Activated naive CD4-positive, alpha-beta T cell treated with Interleukin-2 at 50 U/mL for 16 hours (primary cell): ENCODE data around the gene PIK3CA.
A peak's percentile ranks its signal among the peaks of the same experiment; 100 is the strongest.
"Not testable (repeated sequence)": the region's sequence is repeated elsewhere in the genome, so short reads cannot be mapped to it uniquely, and the experiment has no call there.

Experiments
- DNase-seq: peaks from one replicate; pipeline ENCODE4 v3.0.0-alpha.2; 2020

PIK3CA gene

DNA sequence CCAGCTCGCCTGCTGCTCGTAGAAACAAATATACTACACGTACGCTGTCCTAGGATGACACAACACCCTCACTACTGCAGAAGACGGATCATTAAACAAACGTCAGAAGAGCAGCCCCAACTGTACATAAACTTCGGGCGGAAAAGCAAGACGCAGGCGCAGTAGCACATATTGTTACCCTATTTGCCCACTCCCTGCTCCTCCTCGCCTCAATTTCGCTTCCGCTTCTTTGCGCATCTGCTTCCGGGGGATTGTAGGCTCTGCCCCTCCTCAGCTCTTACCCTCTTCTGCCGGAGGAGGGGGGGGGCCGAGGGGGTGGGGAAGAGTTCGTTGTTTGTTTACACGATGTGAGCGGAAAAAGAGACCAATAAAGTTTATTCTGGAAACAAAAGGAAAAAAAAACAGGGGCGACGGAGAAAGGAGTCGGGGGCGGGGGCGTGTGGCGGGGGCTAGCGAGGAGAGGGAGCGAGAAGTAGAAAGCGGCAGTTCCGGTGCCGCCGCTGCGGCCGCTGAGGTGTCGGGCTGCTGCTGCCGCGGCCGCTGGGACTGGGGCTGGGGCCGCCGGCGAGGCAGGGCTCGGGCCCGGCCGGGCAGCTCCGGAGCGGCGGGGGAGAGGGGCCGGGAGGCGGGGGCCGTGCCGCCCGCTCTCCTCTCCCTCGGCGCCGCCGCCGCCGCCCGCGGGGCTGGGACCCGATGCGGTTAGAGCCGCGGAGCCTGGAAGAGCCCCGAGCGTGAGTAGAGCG is at the start of gene PIK3CA:
Gene PIK3CA, plus strand, starts transcription at position 485 of the 743 bp plus-strand sequence. CDS start 50,469 bp downstream, outside the sequence.
- peak; percentile 94 for DNase-seq

- DNase-seq: no peak
These were observed 49.6 kb upstream of the PIK3CA start for GRCh38 chr3:179098388-179099077.

GRCh38 chr3:179100652-179101051 is 47.5 kb upstream of the PIK3CA start:
- DNase-seq: no peak

DNA sequence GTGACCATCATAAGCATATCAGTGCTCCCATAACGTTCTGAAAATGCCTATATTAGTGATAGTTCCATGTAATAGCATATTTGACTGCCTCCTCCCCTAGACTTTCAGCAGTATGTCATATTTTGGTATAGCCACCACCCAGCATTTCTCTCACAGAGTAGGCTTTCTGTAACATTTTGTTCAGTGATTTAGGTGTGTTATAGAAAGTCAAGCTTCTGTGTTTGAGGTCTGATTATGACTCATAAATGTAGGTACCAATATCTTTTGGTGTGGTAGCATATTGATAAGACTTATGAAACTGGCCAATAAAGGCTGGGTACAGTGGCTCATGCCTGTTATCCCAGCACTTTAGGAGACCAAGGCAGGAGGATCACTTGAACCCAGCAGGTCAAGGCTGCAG is 42.3 kb upstream of the PIK3CA start:
- no peak for DNase-seq

GRCh38 chr3:179107617-179108016 is 40.5 kb upstream of the PIK3CA start:
- DNase-seq: no peak

DNA sequence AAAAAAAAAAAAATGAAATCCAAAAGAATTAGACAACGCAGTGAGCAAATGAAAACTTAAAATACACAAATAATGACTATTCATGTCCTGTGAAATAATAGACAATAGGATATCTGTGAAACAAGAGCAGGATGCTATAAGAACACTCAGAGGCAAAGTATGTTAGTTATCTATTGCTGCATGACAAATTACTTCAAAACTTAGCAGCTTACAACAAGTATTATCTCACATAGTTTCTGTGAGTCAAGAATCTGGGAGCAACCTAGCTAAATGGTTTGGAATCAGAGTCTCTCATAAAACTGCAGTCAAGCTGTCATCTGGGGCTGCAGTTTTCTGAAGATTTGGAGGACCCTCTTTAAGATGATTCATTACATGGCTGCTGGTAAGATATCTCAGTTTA is 40.1 kb upstream of the PIK3CA start:
- no peak for DNase-seq

GRCh38 chr3:179113903-179114302 is 34.3 kb upstream of the PIK3CA start:
- no peak for DNase-seq

GRCh38 chr3:179115444-179115843 is 32.7 kb upstream of the PIK3CA start:
- DNase-seq: not testable (repeated sequence)

DNA sequence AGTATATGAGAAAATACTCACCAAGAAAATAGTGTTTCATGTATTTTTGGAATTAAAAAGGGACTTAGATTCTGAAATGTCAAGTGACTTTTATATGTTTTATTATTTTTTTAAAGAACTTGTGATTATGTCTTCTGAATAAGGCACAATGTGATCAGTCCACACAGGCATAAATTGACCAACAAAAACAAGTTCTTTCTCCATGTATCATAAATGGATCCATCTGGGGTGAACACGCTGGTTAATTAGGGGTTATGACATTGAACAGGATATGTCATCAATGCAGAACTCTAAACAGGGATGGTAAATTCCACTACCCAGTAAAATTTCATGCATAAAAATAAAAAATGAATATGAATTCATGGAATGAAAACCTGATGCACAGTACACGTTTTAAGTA is 31.3 kb upstream of the PIK3CA start:
- DNase-seq: no peak

GRCh38 chr3:179132191-179132890 is 15.8 kb upstream of the PIK3CA start:
- DNase-seq: not testable (repeated sequence)

DNA sequence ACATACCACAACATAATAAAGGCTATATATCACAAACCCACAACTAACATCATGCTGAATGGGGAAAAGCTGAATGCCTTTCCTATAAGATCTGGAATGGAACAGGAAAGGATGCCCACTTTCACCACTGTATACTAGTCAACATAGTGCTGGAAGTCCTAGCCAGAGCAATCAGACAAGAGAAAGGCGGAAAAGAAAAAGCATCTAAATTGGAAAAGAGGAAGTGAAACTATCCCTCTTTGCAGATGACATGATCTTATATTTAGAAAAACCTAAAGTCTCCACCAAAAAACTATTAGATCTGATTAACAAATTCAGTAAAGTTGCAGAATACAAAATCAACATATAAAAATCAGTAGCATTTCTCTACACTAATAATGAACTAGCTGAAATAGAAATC is 14.6 kb upstream of the PIK3CA start:
- no peak for DNase-seq

- no peak for DNase-seq
These were observed 12.0 kb upstream of the PIK3CA start for GRCh38 chr3:179136195-179136594.

DNA sequence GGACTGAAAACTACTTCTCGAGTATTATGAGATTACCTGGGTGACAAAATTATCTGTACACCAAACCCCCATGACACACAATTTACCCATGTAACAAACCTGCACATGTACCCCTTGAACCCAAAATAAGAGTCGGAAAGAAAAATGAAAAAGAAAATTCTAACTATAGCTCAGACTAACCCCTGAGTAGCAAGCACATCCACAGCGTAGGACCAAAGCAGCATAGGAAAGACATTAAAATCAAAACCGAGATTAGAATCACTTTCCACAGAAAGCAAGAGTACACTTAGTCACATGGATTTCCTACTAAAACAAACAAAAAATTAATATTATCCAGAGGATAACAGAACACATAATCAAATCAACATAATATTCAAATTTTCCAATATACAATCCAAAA is 6.3 kb upstream of the PIK3CA start:
- DNase-seq: no peak

- DNase-seq: no peak
These were observed 1.1 kb upstream of the PIK3CA start for GRCh38 chr3:179146911-179147513.

GRCh38 chr3:179147514-179147872 is 664 bp upstream of the PIK3CA start:
- peak; percentile 77 for DNase-seq

DNA sequence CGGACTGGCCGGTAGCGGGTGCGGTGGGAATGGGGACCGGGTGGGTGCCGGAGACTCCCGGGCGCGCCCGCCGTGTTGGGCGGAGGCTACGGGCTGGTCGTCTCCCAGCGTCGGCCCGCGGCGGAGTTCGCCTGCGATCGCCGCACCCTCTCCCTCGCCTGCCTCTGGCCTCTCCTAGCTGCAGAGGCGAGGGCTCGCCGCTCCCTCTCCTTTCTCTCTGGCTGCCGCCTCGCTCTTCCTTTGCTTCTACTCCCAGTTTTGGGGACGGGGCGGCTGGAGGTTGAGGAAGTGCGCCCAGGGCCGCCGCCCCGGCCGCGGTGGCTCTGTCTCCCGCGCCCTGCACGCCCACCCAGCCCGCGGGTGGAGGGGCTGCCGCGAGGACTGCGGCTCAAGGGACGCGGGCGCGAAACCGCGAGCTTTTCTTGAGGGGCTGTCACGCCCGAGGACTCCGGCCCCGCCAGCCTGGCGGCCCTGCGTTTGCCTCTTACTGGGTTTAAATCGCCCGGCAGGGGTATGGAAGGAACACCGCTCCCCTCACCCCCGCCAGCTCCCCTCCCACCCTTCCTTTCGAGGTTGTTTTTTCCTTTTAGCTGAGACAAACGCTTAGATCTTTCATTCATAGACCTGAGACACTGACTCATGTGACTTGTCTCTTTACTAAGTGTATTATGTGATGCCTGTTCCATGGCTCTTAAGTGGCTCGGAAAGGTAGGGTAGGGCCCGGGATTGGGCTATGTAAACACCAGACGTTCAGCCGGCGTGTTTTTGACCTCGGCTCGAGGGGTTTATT is 654 bp downstream of the PIK3CA start:
- peak; percentile 67 for DNase-seq

DNA sequence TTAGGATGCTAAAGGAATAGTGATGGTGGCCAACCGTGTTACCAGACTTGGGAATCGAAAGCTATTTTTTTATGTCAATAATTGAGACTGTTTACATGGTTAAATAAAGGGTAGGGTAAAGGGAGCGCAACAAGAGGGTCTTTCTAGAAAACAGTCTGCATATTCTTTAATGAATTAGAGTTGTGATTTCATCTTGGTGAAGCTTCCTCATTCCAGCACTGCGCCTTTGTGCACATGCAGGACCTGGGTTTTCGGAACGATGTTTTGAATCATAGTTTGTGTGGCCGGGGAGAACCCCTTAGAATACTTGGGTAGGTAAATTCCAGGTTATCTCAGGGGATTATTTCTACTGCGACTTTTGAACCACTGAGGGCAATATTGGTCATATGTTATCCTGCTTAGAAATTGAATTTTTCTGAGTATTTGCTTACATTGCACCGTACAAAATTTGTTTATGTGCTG is 1.3 kb downstream of the PIK3CA start:
- DNase-seq: peak; percentile 57

- DNase-seq: no peak
These were observed 1.8 kb downstream of the PIK3CA start for GRCh38 chr3:179149951-179150350.

- no peak for DNase-seq
These were observed 2.5 kb downstream of the PIK3CA start for GRCh38 chr3:179150610-179151009.

DNA sequence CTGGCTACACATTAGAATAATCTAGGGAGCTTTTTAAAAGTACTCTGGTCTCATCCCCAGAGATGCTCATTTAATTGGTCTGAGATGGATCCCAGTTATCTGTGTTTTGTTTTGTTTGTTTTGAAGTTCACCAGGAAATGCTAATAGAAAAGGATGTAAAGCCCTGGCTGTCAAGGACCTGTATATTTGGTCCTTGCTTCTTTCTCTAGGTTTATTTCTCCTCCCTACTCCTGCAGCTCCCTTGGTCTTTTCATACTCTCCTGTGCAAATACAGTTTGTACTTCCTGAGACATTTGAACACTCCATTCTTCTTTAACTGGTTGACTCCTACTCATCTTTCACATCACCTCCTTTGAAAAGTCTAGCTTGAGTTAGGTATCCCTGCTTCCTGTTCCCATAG is 3.3 kb downstream of the PIK3CA start:
- no peak for DNase-seq

GRCh38 chr3:179156170-179156569 is 8.0 kb downstream of the PIK3CA start:
- no peak for DNase-seq

DNA sequence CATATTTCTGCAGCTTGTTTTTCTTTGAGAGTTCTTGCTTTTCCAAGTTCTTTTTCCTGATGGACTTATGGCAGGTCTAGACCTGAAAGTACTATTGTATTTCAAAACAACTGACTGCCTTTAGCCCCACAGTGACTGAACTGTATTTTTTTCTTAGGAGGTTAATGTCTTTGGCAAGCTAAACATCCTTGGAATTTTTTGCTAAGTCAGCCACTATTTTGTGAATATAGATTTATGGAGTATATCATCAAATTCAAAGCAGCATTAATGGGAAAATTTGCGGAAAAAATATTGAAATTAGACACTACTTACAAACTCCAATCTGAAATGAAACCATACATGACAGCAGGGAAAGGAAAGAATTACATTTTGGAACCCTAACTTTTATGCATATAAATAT is 8.6 kb downstream of the PIK3CA start:
- no peak for DNase-seq
